ENCODE measurements around the gene ACOT6.

- TF ChIP-seq, protein P1, sequence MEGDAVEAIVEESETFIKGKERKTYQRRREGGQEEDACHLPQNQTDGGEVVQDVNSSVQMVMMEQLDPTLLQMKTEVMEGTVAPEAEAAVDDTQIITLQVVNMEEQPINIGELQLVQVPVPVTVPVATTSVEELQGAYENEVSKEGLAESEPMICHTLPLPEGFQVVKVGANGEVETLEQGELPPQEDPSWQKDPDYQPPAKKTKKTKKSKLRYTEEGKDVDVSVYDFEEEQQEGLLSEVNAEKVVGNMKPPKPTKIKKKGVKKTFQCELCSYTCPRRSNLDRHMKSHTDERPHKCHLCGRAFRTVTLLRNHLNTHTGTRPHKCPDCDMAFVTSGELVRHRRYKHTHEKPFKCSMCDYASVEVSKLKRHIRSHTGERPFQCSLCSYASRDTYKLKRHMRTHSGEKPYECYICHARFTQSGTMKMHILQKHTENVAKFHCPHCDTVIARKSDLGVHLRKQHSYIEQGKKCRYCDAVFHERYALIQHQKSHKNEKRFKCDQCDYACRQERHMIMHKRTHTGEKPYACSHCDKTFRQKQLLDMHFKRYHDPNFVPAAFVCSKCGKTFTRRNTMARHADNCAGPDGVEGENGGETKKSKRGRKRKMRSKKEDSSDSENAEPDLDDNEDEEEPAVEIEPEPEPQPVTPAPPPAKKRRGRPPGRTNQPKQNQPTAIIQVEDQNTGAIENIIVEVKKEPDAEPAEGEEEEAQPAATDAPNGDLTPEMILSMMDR (IDR thresholded peaks at IDR 0.05), result no peak
- TF ChIP-seq POLR2AphosphoS5 (IDR thresholded peaks at IDR 0.05) (no peak), EP300 (IDR thresholded peaks at IDR 0.05) (no peak), POLR2A (IDR thresholded peaks at IDR 0.05; ENCODE audit: low read depth) (no peak)
These were observed 23.2 kb upstream of the ACOT6 start for GRCh38 chr14:73589116-73589515.
